Loucy (cell line): Measurements from ENCODE around the gene VPS8.

Experiments
- H2AFZ ChIP-seq: fragments of 200-600 bp; sonication (generic); 2 replicates; pipeline ENCODE4 v1.6.0; 2016; ENCODE audit warnings: antibody characterized with exemption, mild to moderate bottlenecking, low read length, moderate library complexity
- H3F3A ChIP-seq: fragments of 200-600 bp; 2 replicates; pipeline ENCODE4 v1.6.0; 2016; ENCODE audit warnings: antibody characterized with exemption, low read depth, mild to moderate bottlenecking
- H3K27me3 ChIP-seq: fragments of 200-600 bp; sonication (generic); 2 replicates; pipeline ENCODE4 v1.6.1; 2014; ENCODE audit warnings: low read length, mild to moderate bottlenecking; ENCODE audit not compliant: insufficient read depth, poor library complexity, severe bottlenecking
- H3K36me3 ChIP-seq: fragments of 200-600 bp; sonication (generic); 2 replicates; pipeline ENCODE4 v1.6.1; 2016; ENCODE audit warnings: low read length; ENCODE audit not compliant: insufficient read depth
- H3K4me1 ChIP-seq: fragments of 200-600 bp; sonication (generic); 2 replicates; pipeline ENCODE4 v1.5.1; 2014; ENCODE audit warnings: low read length, mild to moderate bottlenecking; ENCODE audit not compliant: insufficient read depth, poor library complexity, severe bottlenecking
- H3K4me2 ChIP-seq: fragments of 200-600 bp; sonication (generic); 2 replicates; pipeline ENCODE4 v1.6.0; 2014; ENCODE audit warnings: antibody characterized with exemption, low read length, low read depth, mild to moderate bottlenecking; ENCODE audit not compliant: poor library complexity, severe bottlenecking
- H3K4me3 ChIP-seq: fragments of 200-600 bp; sonication (generic); 2 replicates; pipeline ENCODE4 v1.5.1; 2014; ENCODE audit warnings: low read length, mild to moderate bottlenecking, mixed read lengths; ENCODE audit not compliant: poor library complexity, severe bottlenecking
- H3K79me2 ChIP-seq: fragments of 200-600 bp; sonication (generic); 2 replicates; pipeline ENCODE4 v1.6.1; 2014; ENCODE audit warnings: low read length; ENCODE audit not compliant: insufficient read depth
- H3K9ac ChIP-seq: fragments of 200-600 bp; sonication (generic); 2 replicates; pipeline ENCODE4 v1.6.0; 2014; ENCODE audit warnings: mild to moderate bottlenecking, low read depth, low read length, moderate library complexity; ENCODE audit not compliant: poor library complexity, severe bottlenecking
- H3K9me2 ChIP-seq: fragments of 200-600 bp; sonication (generic); replicated peaks from 2 replicates; pipeline ENCODE4 v1.6.1; 2016; ENCODE audit warnings: low read depth, low read length, mixed read lengths
- H3K9me3 ChIP-seq: fragments of 200-600 bp; sonication (generic); 2 replicates; pipeline ENCODE4 v1.6.1; 2014; ENCODE audit warnings: mild to moderate bottlenecking, antibody characterized with exemption, low read length, low read depth; ENCODE audit not compliant: insufficient read depth
- H4K20me1 ChIP-seq: fragments of 200-600 bp; sonication (generic); 2 replicates; pipeline ENCODE4 v1.6.0; 2014; ENCODE audit warnings: antibody characterized with exemption, low read length, mild to moderate bottlenecking; ENCODE audit not compliant: insufficient read depth, poor library complexity, severe bottlenecking
- CTCF ChIP-seq: fragments of 200-600 bp; sonication (generic); conservative IDR thresholded peaks from 2 replicates; pipeline ENCODE4 v1.5.1; 2014; ENCODE audit warnings: mild to moderate bottlenecking, antibody characterized with exemption, low read length

Gene VPS8

GRCh38 chr3:185094697-185095096 is 282.7 kb downstream of the VPS8 start:
- H3K79me2 ChIP-seq = no peaks in the 10 kb centered on the region
- no peaks in the 10 kb centered on the region for H3K9me2 ChIP-seq
- TF ChIP-seq CTCF = no peak
- H3K4me2 ChIP-seq = no peak overlapping the region
- no peaks in the 10 kb centered on the region for H3K27me3 ChIP-seq
- H3K36me3 ChIP-seq = no peaks in the 10 kb centered on the region
- H3K4me1 ChIP-seq = no peaks in the 10 kb centered on the region
- no peak overlapping the region for H3K4me3 ChIP-seq
- no peaks in the 10 kb centered on the region for H4K20me1 ChIP-seq
- no peaks in the 10 kb centered on the region for H3F3A ChIP-seq
- no peak overlapping the region for H3K9ac ChIP-seq
- H3K9me3 ChIP-seq = no peaks in the 10 kb centered on the region
- no peak overlapping the region for H2AFZ ChIP-seq
